Right atrium auricular region (tissue), 2 donors: ENCODE results near the gene CREBRF. TPM values are rescaled to one million over a fixed set of nuclear protein-coding genes. Genes with fewer than 3 reads are reported as not detected.
A peak's percentile ranks its signal among the peaks of the same experiment; 100 is the strongest.

ENCODE experiments used
- DNase-seq: peaks from one replicate; pipeline ENCODE4 v3.0.0-alpha.2; 2019; ENCODE audit warnings: low spot score
- H3K27ac ChIP-seq, 2 donors: fragments of 200-600 bp; sonication (generic); 1 replicate in 1 of 2; 2 replicates in 1 of 2; pipeline ENCODE4 v1.5.1; 2016 to 2019
- H3K27me3 ChIP-seq, 2 donors: fragments of 200-600 bp; sonication (generic); one replicate each; pipeline versions ENCODE4 v1.5.1 to v1.6.0; 2017 to 2019
- H3K36me3 ChIP-seq: fragments of 200-600 bp; sonication (generic); one replicate; pipeline ENCODE4 v1.5.1; 2016
- H3K4me1 ChIP-seq, 2 donors: fragments of 200-600 bp; sonication (generic); one replicate each; pipeline versions ENCODE4 v1.5.1 to v1.6.0; 2017 to 2019
- H3K4me3 ChIP-seq, 2 donors: fragments of 200-600 bp; sonication (generic); 1 replicate in 1 of 2; 2 replicates in 1 of 2; pipeline ENCODE4 v1.5.1; 2017 to 2019; ENCODE audit warnings: mild to moderate bottlenecking in 1 of 2, moderate library complexity in 1 of 2
- H3K9me3 ChIP-seq, 2 donors: fragments of 200-600 bp; sonication (generic); one replicate each; pipeline ENCODE4 v1.5.1; 2019
- CTCF ChIP-seq, 2 donors: fragments of 200-600 bp; sonication (generic); IDR thresholded peaks; one replicate each; pipeline ENCODE4 v1.5.1; 2019; ENCODE audit warnings: antibody characterized with exemption in 2 of 2
- total RNA-seq, 2 donors: library from RNA; depleted of rRNA; stranded (reverse); fragments of >200 nt; gene quantifications; one replicate each; pipeline ENCODE4 v1.1.0, GENCODE V29; 2016

CREBRF gene
- total RNA-seq, 2 donors from 2014 or later, result 20.9 to 22.5 TPM

DNA sequence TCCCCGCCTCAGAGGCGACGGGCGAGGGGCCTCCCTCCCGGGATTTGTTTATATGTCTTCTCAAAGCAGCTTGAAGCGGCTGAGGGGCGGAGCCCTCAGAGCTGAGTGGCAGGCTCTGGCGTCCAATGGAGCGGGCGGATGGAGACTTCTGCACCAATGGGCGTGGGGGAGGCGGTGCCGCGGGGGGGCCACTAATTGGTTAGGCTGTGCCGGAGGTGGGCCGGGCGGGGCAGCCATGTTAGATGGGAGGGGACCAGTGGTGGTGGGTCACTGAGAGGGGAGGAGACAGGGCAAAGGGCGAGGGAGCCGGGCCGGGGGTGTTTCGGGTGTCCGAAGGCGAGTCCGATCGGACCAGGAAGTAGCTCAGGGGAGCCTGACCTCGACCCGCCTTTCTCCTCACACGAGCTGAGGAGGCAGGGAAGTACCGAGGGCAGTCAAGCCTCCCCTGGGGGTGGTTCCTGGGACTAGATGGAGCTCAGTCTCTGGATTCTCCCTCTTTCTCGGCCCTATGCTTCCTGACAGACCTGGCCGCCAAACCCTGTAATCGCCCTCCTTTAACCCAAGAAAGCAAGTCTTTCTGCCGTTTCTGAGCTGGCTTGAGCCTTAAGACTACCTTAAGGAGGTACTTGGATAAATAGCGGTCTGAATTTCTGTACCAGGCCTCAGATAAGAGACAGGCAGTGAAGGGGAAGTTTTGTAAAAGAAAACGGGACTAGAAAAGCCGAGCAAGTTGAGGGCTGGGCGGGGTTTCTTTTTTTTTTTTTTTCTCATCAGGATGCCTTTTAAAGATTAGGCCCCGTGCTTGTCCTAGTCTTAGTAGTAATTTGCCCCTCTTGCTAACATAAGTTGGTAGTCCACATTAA is 1.1 kb downstream of the CREBRF start:
- Histone ChIP-seq H3K4me1 (peaks cover 0 to 30% of the 10 kb centered on the region in 2 donors), H3K36me3 (no peaks in the 10 kb centered on the region), H3K27ac (peak overlapping the region; percentile 99 to 100), H3K4me3 (peak overlapping the region; percentile 83 to 100), H3K27me3 (no peaks in the 10 kb centered on the region), H3K9me3 (no peaks in the 10 kb centered on the region)
- peak; percentile 100 for DNase-seq
- no peak for TF ChIP-seq CTCF (IDR thresholded peaks at IDR 0.05)

GRCh38 chr5:173062141-173062540 is 6.0 kb downstream of the CREBRF start:
- no peaks in the 10 kb centered on the region for H3K9me3 ChIP-seq
- no peak for DNase-seq
- TF ChIP-seq CTCF (IDR thresholded peaks at IDR 0.05), result no peak
- no peak overlapping the region for H3K27ac ChIP-seq
- peaks cover 0 to 25% of the 10 kb centered on the region in 2 donors for H3K4me1 ChIP-seq
- H3K36me3 ChIP-seq, result no peaks in the 10 kb centered on the region
- H3K27me3 ChIP-seq, result no peaks in the 10 kb centered on the region
- no peak overlapping the region for H3K4me3 ChIP-seq

DNA sequence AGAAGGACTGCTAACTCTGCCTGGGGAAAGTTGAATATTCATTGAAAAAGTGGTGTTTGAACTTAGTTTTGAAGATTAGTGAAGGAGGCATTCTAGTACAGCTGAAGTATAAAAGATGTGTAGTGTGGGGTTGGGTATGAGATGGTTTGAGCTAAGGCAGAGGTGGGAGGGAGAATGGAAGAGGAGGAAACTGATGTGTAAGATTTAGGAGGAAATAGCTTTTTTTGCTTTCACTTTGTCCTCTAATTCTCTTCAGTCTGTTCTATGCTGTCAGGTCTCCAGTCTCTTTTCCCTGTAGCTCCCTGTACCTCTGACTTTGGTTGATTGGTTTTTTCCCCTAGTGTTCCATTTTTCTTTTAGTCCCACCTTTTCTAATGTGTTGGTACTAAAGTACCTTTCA is 9.0 kb downstream of the CREBRF start:
- Histone ChIP-seq H3K4me3 (no peak overlapping the region), H3K27me3 (no peaks in the 10 kb centered on the region), H3K9me3 (no peaks in the 10 kb centered on the region), H3K36me3 (no peaks in the 10 kb centered on the region), H3K4me1 (peaks cover 0 to 17% of the 10 kb centered on the region in 2 donors), H3K27ac (no peak overlapping the region)
- no peak for TF ChIP-seq CTCF (IDR thresholded peaks at IDR 0.05)
- no peak for DNase-seq

DNA sequence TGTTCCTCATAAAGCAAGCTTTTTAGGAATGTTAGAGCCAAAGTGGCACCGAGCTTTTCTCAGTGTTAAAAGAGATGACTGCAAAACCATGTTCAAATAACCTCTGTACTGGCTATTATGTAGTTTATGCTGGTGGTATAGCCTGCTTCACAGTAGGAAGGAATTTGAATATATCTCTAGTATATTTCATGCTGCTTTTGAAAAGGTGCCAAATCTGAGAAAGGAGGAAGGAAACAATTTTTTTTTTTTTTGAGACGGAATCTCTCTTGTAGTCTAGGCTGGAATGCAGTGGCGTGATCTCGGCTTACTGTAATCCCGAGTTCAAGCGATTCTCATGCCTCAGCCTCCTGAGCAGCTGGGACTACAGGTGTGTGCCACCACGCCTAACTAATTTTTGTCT is 13.5 kb downstream of the CREBRF start:
- Histone ChIP-seq H3K27me3 (no peaks in the 10 kb centered on the region), H3K36me3 (no peaks in the 10 kb centered on the region), H3K4me3 (no peak overlapping the region), H3K4me1 (peaks cover 0 to 15% of the 10 kb centered on the region in 2 donors), H3K27ac (no peak overlapping the region), H3K9me3 (no peaks in the 10 kb centered on the region)
- no peak for DNase-seq
- TF ChIP-seq CTCF (IDR thresholded peaks at IDR 0.05), result no peak

- no peak for DNase-seq
- TF ChIP-seq CTCF (IDR thresholded peaks at IDR 0.05), result no peak
- no peaks in the 10 kb centered on the region for H3K36me3 ChIP-seq
- no peak overlapping the region for H3K4me3 ChIP-seq
- H3K9me3 ChIP-seq, result no peaks in the 10 kb centered on the region
- peaks cover 0 to 12% of the 10 kb centered on the region in 2 donors for H3K4me1 ChIP-seq
- H3K27ac ChIP-seq, result no peak overlapping the region
- no peaks in the 10 kb centered on the region for H3K27me3 ChIP-seq
These were observed 19.1 kb downstream of the CREBRF start for GRCh38 chr5:173075137-173075843.
